Ishikawa (cell line): ENCODE data around the gene SARDH.

Experiments used
- CEBPB ChIP-seq: IDR thresholded peaks from 2 replicates; pipeline ENCODE4 v1.6.1; 2012
- CREB1 ChIP-seq: IDR thresholded peaks from 2 replicates; pipeline ENCODE4 v1.6.1; 2012; ENCODE audit warnings: low read depth
- EGR1 ChIP-seq: IDR thresholded peaks from 2 replicates; pipeline ENCODE4 v1.6.1; 2012
- EP300 ChIP-seq: IDR thresholded peaks from 2 replicates; pipeline ENCODE4 v1.6.1; 2012; ENCODE audit warnings: borderline replicate concordance
- FOXM1 ChIP-seq: IDR thresholded peaks from 2 replicates; pipeline ENCODE4 v1.6.1; 2012; ENCODE audit warnings: low read depth, borderline replicate concordance
- NFIC ChIP-seq: IDR thresholded peaks from 2 replicates; pipeline ENCODE4 v1.6.1; 2012
- RAD21 ChIP-seq: IDR thresholded peaks from 2 replicates; pipeline ENCODE4 v1.6.1; 2012; ENCODE audit warnings: low read depth
- TAF1 ChIP-seq: IDR thresholded peaks from 2 replicates; pipeline ENCODE4 v1.6.1; 2012; ENCODE audit warnings: low read depth, mild to moderate bottlenecking
- TCF12 ChIP-seq: IDR thresholded peaks from 2 replicates; pipeline ENCODE4 v1.6.1; 2012; ENCODE audit warnings: low read depth
- TEAD4 ChIP-seq: IDR thresholded peaks from 2 replicates; pipeline ENCODE4 v1.6.1; 2012
- YY1 ChIP-seq: IDR thresholded peaks from 2 replicates; pipeline ENCODE4 v1.6.1; 2012; ENCODE audit warnings: low read depth
- ZBTB7A ChIP-seq: IDR thresholded peaks from 2 replicates; pipeline ENCODE4 v1.6.1; 2012; ENCODE audit warnings: low read depth
- TF ChIP-seq, protein P1 (sequence below): IDR thresholded peaks from 2 replicates; pipeline ENCODE4 v1.6.1; 2012; ENCODE audit warnings: low read depth, mild to moderate bottlenecking
- TF ChIP-seq, protein P2 (sequence below): IDR thresholded peaks from 2 replicates; pipeline ENCODE4 v1.6.1; 2012
- TF ChIP-seq, protein P3 (sequence below): IDR thresholded peaks from 2 replicates; pipeline ENCODE4 v1.6.1; 2012

Gene SARDH

DNA sequence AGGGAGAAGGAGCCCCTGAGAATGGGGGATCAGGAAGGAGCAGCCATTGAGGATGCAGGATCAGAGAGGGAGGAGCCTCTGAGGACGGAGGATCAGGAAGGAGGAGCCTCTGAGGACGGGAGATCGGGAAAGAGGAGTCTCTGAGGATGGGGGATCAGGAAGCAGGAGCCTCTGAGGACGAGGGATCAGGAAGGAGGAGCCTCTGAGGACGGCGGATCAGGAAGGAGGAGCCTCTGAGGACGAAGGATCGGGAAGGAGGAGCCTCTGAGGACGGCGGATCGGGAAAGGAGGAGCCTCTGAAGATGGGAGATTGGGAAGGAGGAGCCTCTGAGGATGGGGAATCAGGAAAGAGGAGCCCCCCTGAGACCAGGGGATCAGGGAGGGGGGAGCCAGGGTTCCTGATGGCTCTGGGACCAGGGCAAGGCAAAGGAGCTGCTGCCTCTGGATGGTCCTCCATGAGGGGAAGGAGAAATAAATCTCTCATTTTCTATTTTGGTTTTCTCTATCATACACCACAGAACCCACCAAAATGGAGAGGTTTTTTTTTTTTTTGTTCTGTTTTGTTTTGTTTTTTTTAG is 22.6 kb upstream of the SARDH start:
- TF ChIP-seq CREB1 (no peak), RAD21 (no peak), EGR1 (no peak)

DNA sequence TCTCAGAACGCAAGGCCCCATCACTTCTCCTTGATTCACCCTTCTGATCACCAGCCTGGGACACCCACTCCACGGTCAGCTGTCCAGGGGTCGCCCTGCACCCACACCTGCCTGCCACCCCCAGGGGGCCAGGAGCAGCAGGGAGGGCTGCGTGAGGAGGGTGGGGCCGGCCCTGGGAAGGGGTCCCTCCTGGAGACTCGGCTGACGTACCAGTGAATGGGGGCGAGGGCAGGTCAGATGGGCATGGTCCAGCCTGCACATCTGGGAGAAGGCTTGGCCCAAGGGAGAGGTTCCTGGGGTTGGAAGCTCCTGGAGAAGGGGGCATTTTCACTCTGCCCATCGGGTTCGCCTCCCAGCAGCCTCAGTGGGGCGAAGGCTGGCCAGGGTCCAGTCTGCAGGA is 21.8 kb upstream of the SARDH start:
- TF ChIP-seq NFIC = no peak
- TF ChIP-seq CREB1 = no peak
- TF ChIP-seq, protein P1, sequence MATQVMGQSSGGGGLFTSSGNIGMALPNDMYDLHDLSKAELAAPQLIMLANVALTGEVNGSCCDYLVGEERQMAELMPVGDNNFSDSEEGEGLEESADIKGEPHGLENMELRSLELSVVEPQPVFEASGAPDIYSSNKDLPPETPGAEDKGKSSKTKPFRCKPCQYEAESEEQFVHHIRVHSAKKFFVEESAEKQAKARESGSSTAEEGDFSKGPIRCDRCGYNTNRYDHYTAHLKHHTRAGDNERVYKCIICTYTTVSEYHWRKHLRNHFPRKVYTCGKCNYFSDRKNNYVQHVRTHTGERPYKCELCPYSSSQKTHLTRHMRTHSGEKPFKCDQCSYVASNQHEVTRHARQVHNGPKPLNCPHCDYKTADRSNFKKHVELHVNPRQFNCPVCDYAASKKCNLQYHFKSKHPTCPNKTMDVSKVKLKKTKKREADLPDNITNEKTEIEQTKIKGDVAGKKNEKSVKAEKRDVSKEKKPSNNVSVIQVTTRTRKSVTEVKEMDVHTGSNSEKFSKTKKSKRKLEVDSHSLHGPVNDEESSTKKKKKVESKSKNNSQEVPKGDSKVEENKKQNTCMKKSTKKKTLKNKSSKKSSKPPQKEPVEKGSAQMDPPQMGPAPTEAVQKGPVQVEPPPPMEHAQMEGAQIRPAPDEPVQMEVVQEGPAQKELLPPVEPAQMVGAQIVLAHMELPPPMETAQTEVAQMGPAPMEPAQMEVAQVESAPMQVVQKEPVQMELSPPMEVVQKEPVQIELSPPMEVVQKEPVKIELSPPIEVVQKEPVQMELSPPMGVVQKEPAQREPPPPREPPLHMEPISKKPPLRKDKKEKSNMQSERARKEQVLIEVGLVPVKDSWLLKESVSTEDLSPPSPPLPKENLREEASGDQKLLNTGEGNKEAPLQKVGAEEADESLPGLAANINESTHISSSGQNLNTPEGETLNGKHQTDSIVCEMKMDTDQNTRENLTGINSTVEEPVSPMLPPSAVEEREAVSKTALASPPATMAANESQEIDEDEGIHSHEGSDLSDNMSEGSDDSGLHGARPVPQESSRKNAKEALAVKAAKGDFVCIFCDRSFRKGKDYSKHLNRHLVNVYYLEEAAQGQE = no peak
- TF ChIP-seq TAF1 = no peak
- TF ChIP-seq, protein P2, sequence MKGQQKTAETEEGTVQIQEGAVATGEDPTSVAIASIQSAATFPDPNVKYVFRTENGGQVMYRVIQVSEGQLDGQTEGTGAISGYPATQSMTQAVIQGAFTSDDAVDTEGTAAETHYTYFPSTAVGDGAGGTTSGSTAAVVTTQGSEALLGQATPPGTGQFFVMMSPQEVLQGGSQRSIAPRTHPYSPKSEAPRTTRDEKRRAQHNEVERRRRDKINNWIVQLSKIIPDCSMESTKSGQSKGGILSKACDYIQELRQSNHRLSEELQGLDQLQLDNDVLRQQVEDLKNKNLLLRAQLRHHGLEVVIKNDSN = no peak
- no peak for TF ChIP-seq YY1
- TF ChIP-seq FOXM1 = no peak
- TF ChIP-seq, protein P3, sequence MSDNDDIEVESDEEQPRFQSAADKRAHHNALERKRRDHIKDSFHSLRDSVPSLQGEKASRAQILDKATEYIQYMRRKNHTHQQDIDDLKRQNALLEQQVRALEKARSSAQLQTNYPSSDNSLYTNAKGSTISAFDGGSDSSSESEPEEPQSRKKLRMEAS = no peak
- no peak for TF ChIP-seq ZBTB7A
- no peak for TF ChIP-seq CEBPB

DNA sequence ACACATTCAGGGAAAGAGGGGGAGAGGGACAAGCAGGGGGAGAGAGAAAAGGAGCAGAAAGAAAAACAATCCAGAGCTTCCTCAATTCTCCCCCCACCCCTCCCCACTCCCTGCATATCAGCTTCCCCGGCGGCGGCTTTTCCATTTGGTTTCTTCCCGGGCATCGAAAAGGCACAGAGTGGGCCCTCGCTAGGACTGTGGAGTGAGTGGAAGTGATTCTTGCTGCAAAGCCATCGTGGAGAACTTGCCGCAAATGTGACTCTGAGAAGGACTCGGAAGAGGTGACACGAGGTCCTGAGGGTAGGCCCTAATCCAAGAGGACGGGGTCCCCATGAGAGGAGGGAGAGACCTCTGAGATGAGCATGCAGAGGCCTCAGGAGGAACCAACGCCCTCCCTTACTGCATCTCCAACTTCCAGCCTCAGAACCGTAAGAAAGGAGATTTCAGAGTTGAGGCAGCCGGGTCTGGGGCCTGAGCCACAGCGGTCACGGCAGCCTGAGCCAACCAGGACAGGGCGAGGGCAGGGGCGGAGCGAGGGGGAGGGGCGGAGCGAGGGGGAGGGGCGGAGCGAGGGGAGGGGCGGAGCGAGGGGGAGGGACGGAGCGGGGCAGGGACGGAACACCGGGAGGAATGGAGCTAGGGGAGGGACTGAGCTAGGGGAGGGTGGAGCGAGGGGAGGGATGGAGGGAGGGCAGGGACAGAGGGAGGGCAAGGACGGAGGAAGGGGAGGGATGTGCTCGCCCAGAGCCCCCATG is 21.2 kb upstream of the SARDH start:
- no peak for TF ChIP-seq TCF12
- TF ChIP-seq, protein P3 = no peak
- no peak for TF ChIP-seq RAD21
- TF ChIP-seq TEAD4 = no peak
- TF ChIP-seq, protein P1 = no peak
- TF ChIP-seq YY1 = no peak
- no peak for TF ChIP-seq CEBPB
- TF ChIP-seq, protein P2 = no peak
- TF ChIP-seq NFIC = no peak
- no peak for TF ChIP-seq EGR1
- no peak for TF ChIP-seq FOXM1
- no peak for TF ChIP-seq TAF1
- TF ChIP-seq CREB1 = no peak
- TF ChIP-seq EP300 = no peak
- TF ChIP-seq ZBTB7A = no peak

DNA sequence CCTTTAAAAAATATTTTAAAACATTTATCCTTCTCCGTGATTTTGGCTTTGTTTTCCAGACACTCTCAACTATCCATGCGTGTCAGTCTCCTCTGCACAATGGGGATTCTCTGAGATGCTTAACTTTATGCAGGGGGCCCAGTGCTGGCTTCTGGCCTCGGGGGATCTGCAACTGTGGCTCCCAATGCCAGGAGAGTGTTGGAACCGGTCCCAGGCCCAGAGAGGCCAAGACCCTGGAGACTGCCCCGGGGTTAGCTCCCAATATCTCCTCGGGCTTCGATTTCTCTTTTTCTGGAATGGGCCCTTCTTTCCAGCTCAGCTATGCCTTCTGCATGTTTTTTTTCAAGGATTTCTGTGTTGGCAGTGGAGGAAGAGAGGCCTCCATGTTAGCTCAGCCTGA is 20.1 kb upstream of the SARDH start:
- TF ChIP-seq, protein P3 = no peak
- TF ChIP-seq RAD21 = no peak
- no peak for TF ChIP-seq CREB1
- TF ChIP-seq ZBTB7A = no peak
- no peak for TF ChIP-seq EP300
- TF ChIP-seq, protein P1 = no peak
- no peak for TF ChIP-seq TEAD4
- TF ChIP-seq FOXM1 = no peak
- no peak for TF ChIP-seq EGR1
- TF ChIP-seq YY1 = no peak
- no peak for TF ChIP-seq TCF12
- no peak for TF ChIP-seq CEBPB
- TF ChIP-seq TAF1 = no peak
- TF ChIP-seq NFIC = no peak
